Hematopoietic multipotent progenitor cell treated with erythropoietin and hydrocortisone succinate and interleukin-3 and kit ligand, for 6 days (in vitro differentiated cells): Measurements from ENCODE around the gene ANKRD16.
"Not testable (repeated sequence)": the region's sequence is repeated elsewhere in the genome, so short reads cannot be mapped to it uniquely, and the experiment has no call there.

Experiments used
- DNase-seq: peaks from one replicate; pipeline ENCODE4 v3.0.0-alpha.2; 2015

ANKRD16 gene

DNA sequence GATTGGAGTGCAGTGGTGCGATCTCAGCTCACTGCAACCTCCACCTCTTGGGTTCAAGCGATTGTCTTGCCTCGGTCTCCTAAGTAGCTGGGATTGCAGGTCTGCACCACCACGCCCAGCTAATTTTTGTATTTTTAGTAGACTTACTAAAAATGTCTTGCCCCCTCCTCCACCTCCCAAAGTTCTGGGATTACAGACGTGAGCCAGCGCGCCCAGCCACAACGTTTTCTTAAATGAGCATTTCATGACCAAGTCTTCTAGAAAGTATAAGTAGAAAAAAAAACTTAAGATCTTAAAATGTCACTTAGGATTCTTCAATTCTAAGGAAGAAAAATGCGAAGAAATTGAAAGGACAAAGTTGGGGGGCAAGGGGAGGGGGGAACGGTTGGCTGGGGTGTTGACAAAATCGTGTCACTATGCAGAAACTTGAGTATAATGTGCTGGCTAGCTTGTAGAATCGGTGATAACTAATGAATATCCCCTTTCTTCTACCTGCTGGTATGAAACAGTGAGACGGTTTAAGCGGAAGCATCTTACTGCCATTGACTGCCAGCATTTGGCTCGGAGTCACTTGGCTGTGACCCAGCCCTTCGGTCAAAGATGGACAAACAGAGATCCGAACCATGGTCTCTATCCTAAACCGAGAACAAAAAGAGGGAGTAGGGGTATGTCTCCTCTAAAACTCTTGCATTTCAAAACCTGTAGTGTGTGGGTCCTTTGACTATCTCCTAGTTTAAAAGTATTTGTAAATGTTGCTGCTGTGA lies 13.0 kb upstream of the ANKRD16 start:
- DNase-seq = no peak

DNA sequence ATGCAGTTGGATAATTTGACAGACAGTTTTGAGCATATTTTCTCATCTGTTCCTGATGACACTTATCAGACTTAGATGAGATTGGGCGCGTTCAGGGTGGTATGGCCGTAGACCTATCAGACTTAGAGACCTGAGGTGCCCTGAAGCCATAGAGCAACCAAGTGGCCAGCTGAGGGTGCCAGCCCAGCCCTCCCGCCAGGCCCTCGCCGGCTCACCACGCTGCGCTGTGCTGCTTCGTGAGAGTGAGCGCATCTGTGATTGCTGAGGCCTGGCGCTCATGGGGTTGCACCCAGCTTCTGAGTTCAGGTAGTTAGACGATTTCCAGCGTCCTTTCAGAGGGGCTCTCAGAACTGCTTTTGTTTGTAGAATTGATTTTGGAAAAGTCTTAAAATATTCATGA lies 10.6 kb upstream of the ANKRD16 start:
- no peak for DNase-seq

DNA sequence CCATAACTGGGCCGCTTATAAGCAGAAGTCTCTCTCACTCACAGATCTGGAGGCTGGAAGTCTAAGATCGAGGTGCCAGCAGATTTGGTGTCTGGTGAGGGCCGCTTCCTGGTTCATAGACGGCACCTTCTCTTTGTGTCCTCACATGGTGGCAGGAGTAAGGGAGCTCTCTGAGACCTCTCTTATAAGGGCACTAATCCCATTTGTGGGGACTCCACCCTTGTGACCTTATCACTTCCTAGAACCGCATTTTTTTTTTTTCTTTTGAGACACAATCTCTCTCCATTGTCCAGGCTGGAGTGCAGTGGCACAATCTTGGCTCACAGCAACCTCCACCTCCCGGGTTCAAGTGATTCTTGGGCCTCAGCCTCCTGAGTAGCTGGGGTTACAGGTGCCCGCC lies 8.5 kb upstream of the ANKRD16 start:
- peak; percentile 35 for DNase-seq

DNA sequence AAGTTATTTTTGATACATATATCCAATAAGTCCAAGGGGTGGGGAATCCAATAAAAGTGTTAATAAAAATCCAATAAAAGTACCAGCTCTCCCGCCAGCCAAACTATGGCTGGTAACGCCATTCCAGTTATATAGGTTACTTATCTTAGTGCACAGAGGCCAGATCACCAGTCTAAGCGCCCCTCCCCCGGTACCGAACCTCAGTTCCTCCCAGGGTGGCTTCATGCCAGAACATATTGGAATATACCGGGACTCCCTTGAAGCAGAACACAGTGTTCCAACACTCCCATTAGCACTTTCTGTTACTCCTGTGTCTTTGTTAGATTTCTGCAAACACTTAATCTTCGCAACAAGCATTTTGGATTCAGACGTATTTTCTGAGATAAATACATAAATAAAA lies 7.8 kb upstream of the ANKRD16 start:
- DNase-seq = peak; percentile 67

DNA sequence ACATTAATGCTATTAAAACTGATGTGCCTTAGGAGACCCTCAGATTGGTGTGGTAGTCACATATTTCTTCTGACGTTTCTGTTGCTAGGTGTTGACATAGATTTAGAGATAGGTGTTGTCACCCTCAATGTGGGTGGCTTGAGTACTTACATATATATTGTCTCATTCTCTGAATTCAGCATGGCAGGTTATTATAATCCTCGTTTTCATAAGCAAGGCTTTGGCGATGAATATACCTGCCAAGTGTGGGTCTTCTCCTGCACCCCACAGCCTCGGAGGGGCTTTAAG lies 7.3 kb upstream of the ANKRD16 start:
- peak; percentile 55 for DNase-seq

DNA sequence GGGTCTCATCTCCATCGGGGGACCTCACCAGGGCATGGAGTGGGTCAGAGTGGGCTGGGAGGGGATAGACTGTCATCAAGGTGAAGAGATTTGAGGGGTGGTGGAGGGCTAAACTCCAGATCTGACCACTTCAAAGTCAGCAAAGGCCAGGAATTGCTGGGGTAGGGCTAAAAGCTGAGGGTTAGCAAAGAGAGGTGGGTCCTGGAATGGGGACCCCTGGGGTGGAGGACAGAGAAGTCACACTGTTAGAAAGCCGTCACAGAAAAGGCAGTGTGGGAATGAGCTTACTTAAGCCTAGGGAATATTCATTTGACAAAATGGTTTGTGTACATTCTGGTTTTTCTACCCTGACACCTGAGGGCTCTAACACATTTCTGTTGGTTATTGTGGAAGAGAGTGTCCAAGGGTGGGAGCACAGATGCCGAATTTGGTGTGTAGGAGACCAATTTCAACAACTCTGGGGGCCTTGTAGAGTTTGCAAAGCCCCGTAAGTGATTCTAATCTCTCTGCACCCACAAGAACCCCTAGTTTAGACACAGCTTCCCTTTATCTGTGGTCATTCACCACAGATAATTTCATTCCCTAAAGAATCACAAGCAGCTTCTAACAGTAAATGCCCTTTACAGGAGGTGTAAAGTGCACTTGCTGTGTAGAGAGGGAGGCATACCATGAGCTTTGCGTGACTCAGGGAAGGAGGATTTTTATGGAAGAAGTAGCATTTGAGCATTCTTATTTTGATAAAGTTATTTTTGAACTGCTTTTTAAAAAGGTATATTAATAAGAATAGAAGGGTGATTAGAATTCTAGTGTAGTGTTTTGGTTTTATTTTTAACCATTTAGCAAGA lies 6.7 kb upstream of the ANKRD16 start:
- DNase-seq = peak; percentile 67

DNA sequence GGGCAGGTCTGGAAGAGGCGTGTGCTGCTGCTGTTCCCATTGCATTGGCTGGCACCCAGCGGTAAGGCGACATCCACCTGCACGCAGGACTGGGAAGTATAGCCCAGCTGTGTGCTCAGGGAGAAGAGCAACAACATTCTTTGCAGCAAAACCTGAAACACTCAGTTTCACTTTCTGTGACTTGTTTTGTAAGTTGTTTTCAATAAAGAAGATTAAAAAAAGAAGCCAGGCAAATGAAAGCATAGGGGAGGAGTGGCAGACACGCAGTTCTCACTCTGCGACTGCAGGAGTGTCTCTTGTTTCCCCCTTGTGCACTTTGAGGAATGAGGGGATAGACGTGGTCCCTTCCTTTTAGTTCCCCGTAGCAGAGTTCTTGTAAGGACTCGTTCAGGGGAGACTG lies 6.1 kb upstream of the ANKRD16 start:
- peak; percentile 20 for DNase-seq

DNA sequence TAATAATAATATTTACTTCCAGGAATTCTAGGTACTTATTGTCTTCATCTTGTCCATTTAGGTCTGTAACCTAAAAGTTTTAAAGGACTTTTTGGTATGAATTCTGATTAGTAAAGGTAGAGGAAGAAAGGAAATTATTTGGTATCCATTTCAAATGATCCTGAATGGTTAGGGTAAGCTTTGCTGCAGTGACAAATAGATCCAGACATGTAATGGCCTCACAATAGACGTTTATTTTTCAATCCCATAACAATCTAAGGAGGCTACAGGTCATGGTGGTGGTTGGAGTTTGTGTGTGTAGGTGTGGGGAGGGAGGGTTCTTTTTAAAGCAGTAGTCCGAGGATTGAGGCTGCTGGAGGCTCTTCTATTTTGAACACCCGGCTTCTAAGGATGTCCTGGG lies 5.7 kb upstream of the ANKRD16 start:
- no peak for DNase-seq

DNA sequence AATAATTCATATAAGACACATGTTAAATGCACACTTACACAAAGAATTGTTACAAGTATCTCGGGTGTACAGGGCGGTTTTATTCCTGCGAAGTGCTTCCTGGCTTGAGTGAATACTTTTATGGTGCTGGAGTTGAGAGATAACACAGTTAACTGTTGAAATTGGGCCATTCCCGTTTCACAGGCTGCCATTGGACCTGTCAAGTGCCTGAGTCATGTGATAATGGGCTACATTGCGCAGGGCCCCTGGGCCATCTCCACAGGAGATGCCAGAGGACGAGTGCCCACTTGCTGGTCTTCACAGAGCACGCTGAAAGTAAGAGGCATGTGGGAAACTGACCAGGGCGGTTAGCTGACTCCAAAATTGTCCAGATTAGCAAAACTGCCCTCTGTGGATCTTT lies 5.2 kb upstream of the ANKRD16 start:
- DNase-seq = peak; percentile 94

DNA sequence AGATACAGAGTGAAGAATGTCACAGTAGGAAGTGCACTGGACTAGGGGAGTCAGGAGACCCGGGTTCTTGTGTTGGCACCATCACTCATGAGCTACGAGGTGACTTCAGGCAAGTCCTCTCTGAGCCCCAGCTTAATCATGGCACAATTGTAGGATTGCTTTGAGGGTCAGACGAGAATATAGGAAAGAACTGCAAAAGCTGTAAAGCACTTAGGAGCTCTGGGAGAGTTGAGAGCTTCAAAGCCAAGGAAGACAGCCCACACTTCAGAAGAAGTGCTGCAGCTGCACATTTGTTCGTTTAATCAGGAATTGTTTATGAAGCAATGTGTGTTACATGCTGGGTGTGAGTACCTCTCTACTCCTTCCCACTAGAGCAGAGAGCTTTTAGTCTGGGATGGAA lies 4.7 kb upstream of the ANKRD16 start:
- no peak for DNase-seq

DNA sequence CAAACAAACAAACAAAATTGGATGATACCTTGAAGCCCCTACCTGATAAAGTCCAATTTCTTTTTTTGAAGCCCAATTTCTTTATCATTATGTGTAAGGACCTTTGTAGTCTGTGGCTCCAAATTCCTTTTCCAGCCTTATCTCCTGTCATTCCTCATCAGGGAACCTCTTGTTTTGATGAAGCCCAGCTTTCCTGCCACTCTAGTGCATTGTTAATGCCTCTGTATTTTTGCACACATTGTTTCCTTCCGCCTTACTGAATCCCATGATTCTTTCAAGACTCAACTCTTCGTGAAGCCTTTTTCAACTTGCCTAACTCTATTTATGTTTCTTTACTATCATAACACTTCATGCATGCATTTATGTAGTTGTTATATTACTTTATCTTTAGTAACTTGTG lies 3.6 kb upstream of the ANKRD16 start:
- DNase-seq = no peak

DNA sequence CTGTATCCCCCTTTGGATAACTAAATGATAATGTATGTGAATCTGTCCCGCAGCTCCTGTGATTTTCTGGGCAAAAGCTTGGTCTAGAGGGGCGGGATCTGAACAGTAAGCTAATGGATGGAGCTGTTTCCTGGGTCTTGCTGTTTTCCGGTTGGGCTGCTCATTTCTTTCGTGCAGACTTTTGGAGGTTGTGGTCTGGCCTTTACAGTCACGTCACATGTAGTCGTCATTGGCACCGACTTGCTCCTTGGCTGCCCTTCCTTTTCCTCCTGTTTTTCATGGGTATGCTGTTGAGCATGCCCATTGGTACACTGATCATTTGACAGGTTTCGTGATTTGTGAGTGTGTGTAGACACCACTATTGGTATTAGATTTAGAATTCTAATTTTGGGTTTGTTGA lies 2.3 kb upstream of the ANKRD16 start:
- DNase-seq = no peak

DNA sequence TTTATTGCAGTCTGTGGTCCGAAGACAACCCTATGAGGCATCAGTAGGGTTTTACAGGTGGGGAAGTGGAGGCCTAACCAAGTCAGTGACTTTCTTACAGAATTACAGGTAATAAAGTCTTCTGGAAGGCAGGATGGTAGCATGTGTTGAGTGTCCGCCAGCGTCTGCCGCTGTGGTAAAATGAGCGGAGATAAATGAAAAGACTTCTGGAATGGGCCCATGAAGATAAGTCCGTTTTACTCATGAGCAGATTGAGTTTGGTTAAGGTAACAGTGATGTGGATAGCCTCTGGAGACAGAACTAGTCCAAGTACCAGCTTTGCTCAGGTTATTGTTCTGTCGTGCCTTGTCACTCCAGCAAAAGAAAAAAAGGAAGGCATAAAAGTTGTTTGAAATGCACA lies 1.3 kb upstream of the ANKRD16 start:
- DNase-seq = peak; percentile 48

DNA sequence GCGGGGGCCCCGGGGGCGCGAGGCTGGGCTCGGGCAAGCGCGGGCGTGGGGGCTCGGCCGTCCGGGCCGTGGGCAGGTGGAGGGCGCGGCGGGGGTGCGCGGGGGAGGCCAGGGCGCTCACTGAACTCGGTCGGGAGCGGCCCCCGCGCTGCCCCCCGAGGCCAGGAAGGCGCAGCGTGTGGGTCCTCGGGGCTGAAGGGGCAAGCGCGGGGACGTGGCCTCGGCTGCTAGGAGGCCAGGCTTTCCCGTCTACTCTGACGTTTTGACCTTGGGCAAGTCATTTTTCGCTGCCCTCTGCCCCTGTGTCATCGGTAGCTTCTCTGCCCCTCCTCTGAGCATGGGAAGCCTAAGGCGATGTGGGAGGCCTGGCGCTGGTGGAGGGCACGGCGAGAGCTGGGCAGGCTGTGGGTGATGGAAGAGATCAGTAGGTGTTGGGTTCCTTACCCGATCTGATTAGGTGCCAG lies 791 bp upstream of the ANKRD16 start:
- DNase-seq = peak; percentile 51

DNA sequence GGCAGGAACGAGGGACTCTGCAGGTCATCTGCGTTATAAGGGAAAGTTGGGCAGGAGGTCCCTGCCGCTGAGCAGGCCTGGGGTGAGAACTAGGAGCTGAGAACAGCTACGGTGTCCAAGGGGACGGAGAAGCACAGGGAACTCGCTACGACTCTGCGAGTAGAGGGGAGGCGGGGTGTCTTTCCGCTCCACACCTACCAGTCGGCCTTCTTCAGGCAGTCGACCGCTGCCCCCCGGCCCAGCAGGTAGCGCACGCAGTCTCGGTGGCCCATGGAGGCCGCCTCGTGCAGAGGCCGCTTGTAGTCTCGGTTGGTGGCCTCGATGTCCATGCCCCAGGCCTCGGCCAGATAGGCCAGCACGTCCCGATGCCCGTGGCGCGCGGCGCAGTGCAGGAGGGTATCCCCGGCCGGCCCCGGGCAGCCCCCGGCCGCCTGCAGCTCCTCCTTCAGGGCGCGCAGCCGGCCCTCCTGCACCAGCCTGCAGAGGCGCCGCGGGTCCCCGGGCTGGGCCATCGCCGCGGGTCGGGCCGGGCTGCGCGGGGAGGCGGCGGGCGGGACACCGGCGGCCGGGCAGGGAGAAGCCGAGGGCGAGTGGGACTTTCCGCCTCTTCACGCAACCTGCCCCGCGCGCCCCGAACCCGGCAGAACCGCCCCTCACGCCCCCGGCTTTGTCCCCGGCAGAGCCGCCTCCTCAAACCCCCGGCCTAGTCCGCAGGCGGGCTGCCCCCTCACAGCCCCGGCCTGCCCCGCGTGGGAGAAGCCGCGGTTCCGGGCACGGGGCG lies 660 bp downstream of the ANKRD16 start:
- DNase-seq = peak; percentile 54

DNA sequence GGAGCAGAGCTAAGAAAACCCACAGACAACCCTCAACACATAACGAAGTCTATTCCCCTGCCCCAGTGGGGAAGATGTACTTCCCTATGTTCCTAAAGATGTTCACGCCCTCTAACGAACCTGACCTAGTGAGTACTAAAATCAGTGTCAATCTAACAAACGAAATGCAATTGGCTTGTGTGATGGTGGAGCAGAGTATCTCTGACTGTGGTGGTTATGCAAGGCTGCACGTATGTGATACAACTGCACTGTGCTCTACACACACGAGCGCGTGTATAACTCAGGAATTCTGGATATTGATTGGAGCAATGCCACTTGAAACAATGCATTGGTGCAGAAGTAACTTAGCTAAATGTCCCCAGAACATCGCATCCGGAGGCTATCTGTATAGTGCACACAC lies 1.3 kb downstream of the ANKRD16 start:
- peak; percentile 48 for DNase-seq

DNA sequence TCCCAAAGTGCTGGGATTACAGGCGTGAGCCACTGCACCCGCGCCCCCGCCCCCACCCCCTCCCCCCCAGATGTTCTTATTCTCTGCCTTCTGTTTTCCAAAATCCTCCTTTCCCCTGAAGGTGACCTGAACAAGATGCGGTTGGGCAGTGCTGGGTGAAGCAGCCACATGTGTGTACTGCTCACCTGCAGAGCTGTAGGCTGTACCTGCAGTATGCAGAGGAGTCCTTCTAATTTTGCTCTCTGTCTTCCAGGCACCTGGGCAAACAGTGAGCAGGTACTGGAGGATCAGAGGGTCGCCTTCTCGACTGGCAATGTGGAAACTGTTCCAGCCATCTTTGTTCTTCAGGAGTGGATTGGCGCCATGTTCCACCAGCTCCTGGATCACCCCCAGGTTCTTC lies 2.1 kb downstream of the ANKRD16 start:
- DNase-seq = no peak

DNA sequence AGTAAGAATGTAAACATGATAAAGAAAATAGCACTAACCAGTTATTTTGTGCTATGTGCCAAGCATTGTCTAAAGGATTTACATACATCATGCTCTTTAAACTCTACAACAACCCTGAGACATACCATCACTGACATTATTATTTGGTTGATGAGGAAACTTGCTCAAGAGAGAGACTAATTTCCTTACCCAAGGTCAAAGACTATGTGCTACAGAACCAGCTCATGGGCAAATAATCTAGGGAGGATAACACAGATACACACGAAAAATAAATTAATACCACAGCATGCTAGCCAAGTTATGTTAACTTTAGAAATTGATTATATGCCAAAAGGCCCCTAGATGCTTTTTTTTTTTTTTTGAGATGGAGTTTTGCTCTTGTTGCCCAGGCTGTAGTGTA lies 2.7 kb downstream of the ANKRD16 start:
- DNase-seq = no peak

DNA sequence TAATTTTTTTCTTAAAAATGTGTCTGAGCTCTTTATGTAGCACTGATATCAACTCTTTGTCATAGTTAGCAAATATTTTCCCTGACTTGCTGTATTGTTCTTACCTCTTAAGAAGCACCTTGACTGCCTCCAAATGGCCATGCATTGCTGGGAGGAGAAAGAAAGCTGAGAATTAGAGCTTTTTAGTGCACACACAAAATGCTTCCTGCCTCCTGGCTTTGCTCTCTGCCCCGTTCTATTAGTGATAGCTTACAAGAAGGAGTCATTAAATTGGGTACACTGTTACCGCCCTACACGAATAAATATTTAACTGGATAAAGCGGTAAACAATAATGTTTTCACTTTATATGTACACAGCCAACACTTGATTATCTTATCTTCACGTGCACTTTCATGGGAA lies 4.1 kb downstream of the ANKRD16 start:
- no peak for DNase-seq

DNA sequence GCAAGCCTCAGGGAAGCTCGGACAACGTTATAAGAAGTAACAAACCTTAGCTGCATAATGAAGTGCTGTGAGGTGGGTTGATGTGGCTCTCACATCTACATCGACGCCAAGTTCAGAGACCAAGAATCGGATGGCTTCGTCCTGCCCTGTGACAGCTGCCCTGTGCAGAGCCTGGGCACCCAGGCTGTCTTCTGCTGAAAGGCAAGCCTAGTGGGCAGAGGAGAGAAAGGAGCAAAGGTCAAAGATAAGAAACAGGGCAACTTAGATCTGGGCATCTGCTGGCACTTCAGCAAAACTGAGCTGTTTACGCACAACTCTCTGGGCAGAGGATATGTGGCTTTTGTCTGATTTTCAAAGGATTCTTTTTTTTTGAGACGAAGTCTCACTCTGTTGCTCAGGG lies 6.7 kb downstream of the ANKRD16 start:
- DNase-seq = no peak

DNA sequence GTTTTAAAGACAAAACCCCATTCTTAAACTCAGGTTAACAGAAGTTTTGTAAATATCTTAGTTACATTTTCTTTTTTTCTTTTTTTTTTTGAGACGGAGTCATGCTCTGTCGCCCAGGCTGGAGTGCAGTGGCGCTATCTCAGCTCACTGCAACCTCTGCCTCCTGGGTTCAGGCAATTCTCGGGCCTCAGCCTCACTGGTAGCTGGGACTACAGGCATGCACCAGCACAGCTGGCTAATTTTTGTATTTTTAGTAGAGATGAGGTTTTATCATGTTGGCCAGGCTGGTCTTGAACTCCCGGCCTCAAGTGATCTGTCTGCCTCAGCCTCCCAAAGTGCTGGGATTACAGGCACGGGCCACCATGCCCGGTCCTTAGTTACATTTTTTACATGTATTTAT lies 12.7 kb downstream of the ANKRD16 start:
- DNase-seq = not testable (repeated sequence)

DNA sequence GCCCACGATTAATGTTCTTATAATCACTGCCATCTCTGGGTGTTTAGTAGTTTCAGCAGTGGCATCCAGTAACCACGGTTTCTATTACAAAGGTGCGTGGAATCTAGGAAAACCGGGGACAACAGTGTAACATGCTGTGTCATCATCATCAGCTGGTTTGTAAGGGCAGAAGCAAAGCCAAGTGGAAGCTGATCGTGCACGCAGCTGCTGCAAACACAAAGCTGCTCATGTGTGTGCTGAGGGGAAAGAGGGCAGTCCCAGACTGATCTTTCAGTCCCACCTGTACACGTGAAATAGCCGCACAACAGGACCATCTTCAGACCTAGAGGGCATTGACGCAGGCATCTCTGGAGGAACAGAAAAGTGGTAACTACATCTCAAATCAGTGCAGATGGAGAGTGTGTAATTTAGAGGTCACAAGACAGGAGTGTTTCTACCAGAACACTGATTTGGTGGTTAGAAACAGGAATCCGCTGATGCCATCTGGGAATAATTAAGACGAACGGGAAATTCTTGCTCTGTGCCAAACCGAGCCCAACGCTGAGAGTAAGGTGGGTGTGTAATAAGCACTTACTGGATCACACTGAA lies 13.4 kb downstream of the ANKRD16 start:
- no peak for DNase-seq

DNA sequence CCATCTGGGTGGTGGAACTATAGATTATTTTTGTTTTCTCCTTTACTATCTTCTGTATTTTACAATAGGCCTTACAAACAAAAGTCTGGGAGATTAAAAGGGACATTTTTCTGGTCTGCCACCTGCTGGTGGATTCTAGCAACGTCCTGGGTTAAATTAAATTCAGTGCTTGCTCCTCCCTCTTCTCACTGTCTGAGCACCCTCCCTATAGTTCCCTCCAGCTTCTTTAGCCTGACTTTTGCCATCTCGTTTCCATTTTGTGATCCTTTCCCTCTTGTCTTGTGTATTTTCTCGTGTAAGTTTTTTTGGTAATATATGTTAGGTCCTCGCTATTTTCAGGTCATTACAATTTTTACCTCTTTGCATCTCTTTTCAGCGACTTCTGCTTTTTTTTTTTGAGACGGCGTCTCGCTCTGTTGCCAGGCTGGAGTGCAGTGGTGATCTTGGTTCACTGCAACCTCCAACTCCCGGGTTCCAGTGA lies 16.1 kb downstream of the ANKRD16 start:
- DNase-seq = peak; percentile 90
